Calu3 (cell line): ENCODE data around the gene KMT2E. TPM values are rescaled to one million over a fixed set of nuclear protein-coding genes. Genes with fewer than 3 reads are reported as not detected.

Source experiments
- BruUV-seq: library from RNA; stranded (reverse); fragments of 400-500 nt; replicated peaks from 2 replicates; lab custom pipeline; 2021; lab: Mats Ljungman, UMichigan
- CTCF ChIA-PET: fragments of 300-600 bp; sonication (Branson Sonifier 250); formaldehyde crosslinking; loops from one replicate; lab custom pipeline; 2022; ENCODE audit warnings: antibody characterized with exemption; lab: Charles Lee
- DNase-seq: peaks from one replicate; pipeline ENCODE4 v3.0.0; 2022
- H3K27ac Mint-ChIP-seq: one replicate; pipeline ENCODE4 v1.8.0; 2022; ENCODE audit warnings: mixed read lengths; ENCODE audit not compliant: unreplicated experiment
- H3K27me3 Mint-ChIP-seq: one replicate; pipeline ENCODE4 v1.8.0; 2022; ENCODE audit warnings: mixed read lengths; ENCODE audit not compliant: unreplicated experiment
- H3K36me3 Mint-ChIP-seq: one replicate; pipeline ENCODE4 v1.8.0; 2022; ENCODE audit warnings: mild to moderate bottlenecking, moderate library complexity, mixed read lengths; ENCODE audit not compliant: insufficient read depth, unreplicated experiment
- H3K4me1 Mint-ChIP-seq: one replicate; pipeline ENCODE4 v1.8.0; 2022; ENCODE audit warnings: mild to moderate bottlenecking, low read depth, mixed read lengths; ENCODE audit not compliant: unreplicated experiment
- H3K4me3 Mint-ChIP-seq: one replicate; pipeline ENCODE4 v1.8.0; 2022; ENCODE audit warnings: mild to moderate bottlenecking, low read depth, moderate library complexity, mixed read lengths; ENCODE audit not compliant: unreplicated experiment
- H3K9me3 Mint-ChIP-seq: one replicate; pipeline ENCODE4 v1.8.0; 2022; ENCODE audit warnings: low read depth, mixed read lengths; ENCODE audit not compliant: unreplicated experiment
- intact Hi-C: fragments of 100-400 bp; cut with micrococcal nuclease; formaldehyde crosslinking; loops from one replicate; pipeline ENCODE4 v1.10.0; 2022; ENCODE audit not compliant: unreplicated experiment
- total RNA-seq: library from RNA; stranded (reverse); gene quantifications from 2 replicates; pipeline ENCODE4 v1.2.3, GENCODE V29; 2022
- TF ChIP-seq, protein P1 (sequence below): fragments of 200-600 bp; IDR thresholded peaks from one replicate; pipeline ENCODE4 v1.8.0; 2022; ENCODE audit warnings: antibody characterized with exemption; ENCODE audit not compliant: unreplicated experiment

KMT2E gene
- total RNA-seq, 1 experiment from 2014 or later: 39.1 TPM

DNA sequence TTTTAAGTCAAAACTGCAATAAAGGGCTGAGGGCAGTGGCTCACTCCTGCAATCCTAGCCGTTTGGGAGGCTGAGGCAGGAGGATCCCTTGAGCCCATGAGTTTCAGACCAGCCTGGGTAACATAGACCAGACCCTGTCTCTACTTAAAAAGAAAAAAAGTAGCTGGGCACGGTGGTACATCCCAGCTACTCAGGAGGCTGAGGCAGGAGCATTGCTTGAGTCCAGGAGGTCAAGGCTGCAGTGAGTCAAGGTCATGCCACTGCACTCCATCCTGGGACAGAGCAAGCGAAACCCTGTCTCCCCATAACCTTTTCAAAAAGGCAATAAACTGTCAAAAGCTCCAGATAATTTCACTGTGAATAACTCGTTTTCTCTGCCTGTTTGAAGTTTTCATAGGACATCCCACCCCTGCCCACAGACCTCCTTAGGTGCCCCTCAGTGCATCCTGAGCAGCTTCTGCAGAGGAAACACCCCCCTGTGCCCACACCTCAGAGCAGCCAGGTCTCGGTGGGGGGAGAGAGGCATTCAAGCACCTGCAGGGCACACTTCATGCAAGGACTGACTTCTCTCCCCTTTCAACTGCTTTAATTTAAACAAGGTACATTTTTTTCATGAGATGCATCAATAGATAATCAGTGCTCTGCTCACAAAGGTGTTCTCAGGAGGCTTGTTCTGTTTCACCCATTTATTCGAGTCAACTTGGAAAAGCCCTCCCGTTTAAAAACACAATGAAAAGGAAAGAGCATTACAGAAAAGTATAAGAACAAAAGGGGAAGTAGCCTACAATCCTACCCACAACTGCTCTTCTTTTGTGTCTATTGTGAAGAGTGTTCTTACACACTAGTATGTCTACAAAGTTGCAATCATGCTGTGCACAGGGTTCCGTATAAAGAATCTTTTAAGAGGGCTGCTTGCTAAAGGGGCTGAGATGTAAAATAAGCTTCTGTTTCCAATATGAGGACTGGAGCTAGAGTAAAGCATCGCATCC lies 104.9 kb downstream of the KMT2E start:
- intact Hi-C loops: no loop called here
- H3K4me1 Mint-ChIP-seq: no peaks in the 10 kb centered on the region
- H3K36me3 Mint-ChIP-seq: peaks cover 5% of the 10 kb centered on the region
- no peak overlapping the region for H3K27ac Mint-ChIP-seq
- no peak for DNase-seq
- H3K27me3 Mint-ChIP-seq: no peaks in the 10 kb centered on the region
- no TSS peak for BruUV-seq
- TF ChIP-seq, protein P1, sequence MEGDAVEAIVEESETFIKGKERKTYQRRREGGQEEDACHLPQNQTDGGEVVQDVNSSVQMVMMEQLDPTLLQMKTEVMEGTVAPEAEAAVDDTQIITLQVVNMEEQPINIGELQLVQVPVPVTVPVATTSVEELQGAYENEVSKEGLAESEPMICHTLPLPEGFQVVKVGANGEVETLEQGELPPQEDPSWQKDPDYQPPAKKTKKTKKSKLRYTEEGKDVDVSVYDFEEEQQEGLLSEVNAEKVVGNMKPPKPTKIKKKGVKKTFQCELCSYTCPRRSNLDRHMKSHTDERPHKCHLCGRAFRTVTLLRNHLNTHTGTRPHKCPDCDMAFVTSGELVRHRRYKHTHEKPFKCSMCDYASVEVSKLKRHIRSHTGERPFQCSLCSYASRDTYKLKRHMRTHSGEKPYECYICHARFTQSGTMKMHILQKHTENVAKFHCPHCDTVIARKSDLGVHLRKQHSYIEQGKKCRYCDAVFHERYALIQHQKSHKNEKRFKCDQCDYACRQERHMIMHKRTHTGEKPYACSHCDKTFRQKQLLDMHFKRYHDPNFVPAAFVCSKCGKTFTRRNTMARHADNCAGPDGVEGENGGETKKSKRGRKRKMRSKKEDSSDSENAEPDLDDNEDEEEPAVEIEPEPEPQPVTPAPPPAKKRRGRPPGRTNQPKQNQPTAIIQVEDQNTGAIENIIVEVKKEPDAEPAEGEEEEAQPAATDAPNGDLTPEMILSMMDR: no peak
- no peak overlapping the region for H3K4me3 Mint-ChIP-seq
- CTCF ChIA-PET: no interaction called here
- H3K9me3 Mint-ChIP-seq: no peaks in the 10 kb centered on the region

DNA sequence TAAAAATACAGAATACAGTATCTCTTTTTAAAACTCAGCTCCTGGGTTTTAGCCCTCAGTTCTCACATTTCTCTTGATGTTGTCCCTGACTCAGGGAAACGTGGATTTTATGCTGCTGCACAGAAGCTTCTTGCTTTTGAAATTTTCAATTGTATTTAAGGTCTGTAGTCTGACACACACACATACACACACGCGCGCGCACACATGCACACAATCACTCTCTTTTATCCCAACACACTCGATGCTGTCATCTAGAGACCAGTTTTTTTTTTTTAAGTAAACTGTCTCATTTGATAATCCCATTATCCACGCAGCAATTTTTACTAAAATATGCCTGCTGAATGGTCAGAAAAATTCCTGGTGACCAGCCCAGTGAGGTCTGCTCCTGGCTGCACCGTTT lies 108.6 kb downstream of the KMT2E start:
- no peak for DNase-seq
- TF ChIP-seq, protein P1: no peak
- CTCF ChIA-PET: interaction anchor here (0.7 kb wide), 1 partner anchor 630 kb away, joined by 3 read pairs; no protein-coding TSS in a partner anchor
- H3K4me3 Mint-ChIP-seq: no peak overlapping the region
- intact Hi-C loops: no loop called here
- no peaks in the 10 kb centered on the region for H3K4me1 Mint-ChIP-seq
- H3K27ac Mint-ChIP-seq: no peak overlapping the region
- H3K9me3 Mint-ChIP-seq: no peaks in the 10 kb centered on the region
- no peaks in the 10 kb centered on the region for H3K36me3 Mint-ChIP-seq
- no peaks in the 10 kb centered on the region for H3K27me3 Mint-ChIP-seq
- BruUV-seq: no TSS peak

DNA sequence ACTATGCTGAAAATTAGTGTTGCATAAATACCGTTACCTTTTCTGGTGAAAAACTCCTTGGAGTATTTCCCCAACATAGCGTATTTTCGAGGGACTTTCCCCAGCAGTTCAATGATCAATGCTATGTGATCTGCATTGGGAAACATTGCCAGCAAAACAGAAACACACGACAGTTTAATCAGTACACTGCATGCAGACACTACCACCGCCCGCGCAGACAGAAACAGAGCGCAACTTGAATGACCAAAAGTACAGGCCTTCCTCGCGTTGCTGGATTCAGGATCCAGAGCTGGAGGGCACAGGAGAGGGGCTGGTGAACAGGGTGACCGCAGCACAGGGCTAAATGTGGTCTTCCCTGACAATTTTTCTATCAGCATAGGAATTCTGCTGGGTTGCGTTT lies 111.7 kb downstream of the KMT2E start:
- Mint-ChIP-seq H3K36me3 (no peaks in the 10 kb centered on the region), H3K4me3 (no peak overlapping the region), H3K27ac (no peak overlapping the region), H3K9me3 (no peaks in the 10 kb centered on the region), H3K4me1 (no peaks in the 10 kb centered on the region), H3K27me3 (no peaks in the 10 kb centered on the region)
- DNase-seq: no peak
- intact Hi-C loops: no loop called here
- CTCF ChIA-PET: no interaction called here
- BruUV-seq: no TSS peak
- TF ChIP-seq, protein P1: no peak

DNA sequence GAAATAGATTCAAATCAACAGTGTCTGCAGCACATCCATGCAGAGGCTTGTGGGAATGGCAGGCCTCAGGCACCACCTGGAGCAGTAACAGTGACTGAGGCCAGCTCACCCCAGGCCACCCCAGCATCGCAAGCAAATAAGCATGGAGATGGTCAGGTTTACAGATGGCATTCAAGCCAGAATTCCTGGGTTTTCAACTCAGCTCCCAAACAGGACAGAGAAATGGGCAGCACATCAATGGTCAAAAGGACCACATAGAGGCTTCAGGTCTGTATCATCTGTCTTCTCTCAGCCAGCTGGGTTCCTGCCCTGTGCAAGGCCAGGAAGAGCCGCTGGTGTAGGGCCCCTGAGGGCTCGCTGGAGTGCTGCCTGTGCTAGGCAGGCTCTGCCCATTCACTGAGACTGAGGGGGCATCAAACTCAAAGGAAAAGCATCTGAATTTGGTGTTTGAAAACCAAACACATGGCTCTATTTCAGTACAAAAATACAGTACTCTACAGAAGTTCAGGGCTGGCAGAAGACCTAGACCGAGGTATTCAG lies 112.5 kb downstream of the KMT2E start:
- H3K27ac Mint-ChIP-seq: no peak overlapping the region
- no peaks in the 10 kb centered on the region for H3K9me3 Mint-ChIP-seq
- TF ChIP-seq, protein P1: no peak
- H3K27me3 Mint-ChIP-seq: no peaks in the 10 kb centered on the region
- no peaks in the 10 kb centered on the region for H3K4me1 Mint-ChIP-seq
- BruUV-seq: no TSS peak
- intact Hi-C loops: no loop called here
- CTCF ChIA-PET: no interaction called here
- no peak overlapping the region for H3K4me3 Mint-ChIP-seq
- DNase-seq: no peak
- no peaks in the 10 kb centered on the region for H3K36me3 Mint-ChIP-seq
